ENCODE results near the gene SEZ6.

GRCh38 chr17:28992185-28992584 is 13.6 kb downstream of the SEZ6 start:
- TF ChIP-seq, protein P1, sequence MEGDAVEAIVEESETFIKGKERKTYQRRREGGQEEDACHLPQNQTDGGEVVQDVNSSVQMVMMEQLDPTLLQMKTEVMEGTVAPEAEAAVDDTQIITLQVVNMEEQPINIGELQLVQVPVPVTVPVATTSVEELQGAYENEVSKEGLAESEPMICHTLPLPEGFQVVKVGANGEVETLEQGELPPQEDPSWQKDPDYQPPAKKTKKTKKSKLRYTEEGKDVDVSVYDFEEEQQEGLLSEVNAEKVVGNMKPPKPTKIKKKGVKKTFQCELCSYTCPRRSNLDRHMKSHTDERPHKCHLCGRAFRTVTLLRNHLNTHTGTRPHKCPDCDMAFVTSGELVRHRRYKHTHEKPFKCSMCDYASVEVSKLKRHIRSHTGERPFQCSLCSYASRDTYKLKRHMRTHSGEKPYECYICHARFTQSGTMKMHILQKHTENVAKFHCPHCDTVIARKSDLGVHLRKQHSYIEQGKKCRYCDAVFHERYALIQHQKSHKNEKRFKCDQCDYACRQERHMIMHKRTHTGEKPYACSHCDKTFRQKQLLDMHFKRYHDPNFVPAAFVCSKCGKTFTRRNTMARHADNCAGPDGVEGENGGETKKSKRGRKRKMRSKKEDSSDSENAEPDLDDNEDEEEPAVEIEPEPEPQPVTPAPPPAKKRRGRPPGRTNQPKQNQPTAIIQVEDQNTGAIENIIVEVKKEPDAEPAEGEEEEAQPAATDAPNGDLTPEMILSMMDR (IDR thresholded peaks at IDR 0.05) = no peak
- no peak for TF ChIP-seq POLR2A (IDR thresholded peaks at IDR 0.05)
